Psoas muscle (tissue), 8 donors: ENCODE measurements around the gene SOAT2. TPM values are rescaled to one million over a fixed set of nuclear protein-coding genes. Genes with fewer than 3 reads are reported as not detected.

Source experiments
- ATAC-seq, 4 donors: fragments of 200-7000 bp; cut with Tn5 transposase; one replicate each; pipeline ENCODE4 v1.9.1; 2020; ENCODE audit warnings: moderate library complexity in 3 of 4, mild to moderate bottlenecking in 2 of 4
- DNase-seq, 2 donors: peaks; one replicate each; pipeline ENCODE4 v3.0.0-alpha.2; 2020
- H3K27ac ChIP-seq: fragments of 200-600 bp; one replicate; pipeline ENCODE4 v1.8.0; 2022
- H3K27me3 ChIP-seq, 3 donors: fragments of 200-600 bp in 1 of 3; one replicate each; pipeline versions ENCODE4 v1.6.1 to v1.8.0; 2013 to 2022; ENCODE audit warnings: low read length in 2 of 3, mild to moderate bottlenecking in 2 of 3, moderate library complexity in 1 of 3; ENCODE audit not compliant: insufficient read depth in 3 of 3
- H3K36me3 ChIP-seq, 2 donors: fragments of 200-600 bp in 1 of 2; one replicate each; pipeline versions ENCODE4 v1.6.1 to v1.8.0; 2013 to 2022; ENCODE audit warnings: low read depth in 1 of 2, mild to moderate bottlenecking in 1 of 2, moderate library complexity in 1 of 2; ENCODE audit not compliant: insufficient read depth in 1 of 2
- H3K4me1 ChIP-seq: fragments of 200-600 bp; one replicate; pipeline ENCODE4 v1.8.0; 2022
- H3K4me3 ChIP-seq: fragments of 200-600 bp; one replicate; pipeline ENCODE4 v1.8.0; 2022; ENCODE audit warnings: mild to moderate bottlenecking
- H3K9me3 ChIP-seq: fragments of 200-600 bp; one replicate; pipeline ENCODE4 v1.8.0; 2022
- CTCF ChIP-seq: fragments of 200-600 bp; IDR thresholded peaks from one replicate; pipeline ENCODE4 v1.8.0; 2022; ENCODE audit warnings: antibody characterized with exemption
- WGBS, 3 donors: extraction: QIAGEN DNeasy Blood & Tissue Kit; methylation state at CpG; one replicate each; pipeline versions ENCODE4 v1.1.6 to v1.1.7; 2013; 5-methylcytosine and 5-hydroxymethylcytosine counted together
- intact Hi-C, 2 donors: fragments of 100-400 bp; cut with DNase I; formaldehyde crosslinking; loops; one replicate each; pipeline versions ENCODE4 v1.11.0 to v1.14.2; 2022
- polyA plus RNA-seq, 3 donors: library from polyadenylated mRNA; stranded (reverse); fragments of 200-250 nt; gene quantifications; one replicate each; pipeline ENCODE4 v1.2.3, GENCODE V29; 2013
- total RNA-seq, 4 donors: library from RNA; stranded (reverse); fragmentation: NEBNext Ultra II Directional in 2 of 4; extraction: Animal tissue kit (Norgen Biotek cat#: 25700) in 2 of 4; gene quantifications; one replicate each; pipeline versions ENCODE4 v1.2.1 to v1.2.4, GENCODE V29; 2021 to 2023
- donor health status: healthy with polysubstance abuse.
- donor health status: DM: no; HTN: no; CAD: no; lungs with moderate emphysema.
- donor health status: Bipolar disorder and iron deficiency.
- donor health status: healthy.
- donor health status: DM: yes; HTN: yes; CAD: no.
- donor health status: DM: no; HTN: no; CAD: no.
- donor health status: DM: no; HTN: no; CAD: no.
- donor health status: DM: yes; HTN: yes; CAD: no.

The SOAT2 gene
- total and polyA plus RNA-seq, 7 donors = 0.05 to 0.07 (median 0.07) TPM; not detected in 4

DNA sequence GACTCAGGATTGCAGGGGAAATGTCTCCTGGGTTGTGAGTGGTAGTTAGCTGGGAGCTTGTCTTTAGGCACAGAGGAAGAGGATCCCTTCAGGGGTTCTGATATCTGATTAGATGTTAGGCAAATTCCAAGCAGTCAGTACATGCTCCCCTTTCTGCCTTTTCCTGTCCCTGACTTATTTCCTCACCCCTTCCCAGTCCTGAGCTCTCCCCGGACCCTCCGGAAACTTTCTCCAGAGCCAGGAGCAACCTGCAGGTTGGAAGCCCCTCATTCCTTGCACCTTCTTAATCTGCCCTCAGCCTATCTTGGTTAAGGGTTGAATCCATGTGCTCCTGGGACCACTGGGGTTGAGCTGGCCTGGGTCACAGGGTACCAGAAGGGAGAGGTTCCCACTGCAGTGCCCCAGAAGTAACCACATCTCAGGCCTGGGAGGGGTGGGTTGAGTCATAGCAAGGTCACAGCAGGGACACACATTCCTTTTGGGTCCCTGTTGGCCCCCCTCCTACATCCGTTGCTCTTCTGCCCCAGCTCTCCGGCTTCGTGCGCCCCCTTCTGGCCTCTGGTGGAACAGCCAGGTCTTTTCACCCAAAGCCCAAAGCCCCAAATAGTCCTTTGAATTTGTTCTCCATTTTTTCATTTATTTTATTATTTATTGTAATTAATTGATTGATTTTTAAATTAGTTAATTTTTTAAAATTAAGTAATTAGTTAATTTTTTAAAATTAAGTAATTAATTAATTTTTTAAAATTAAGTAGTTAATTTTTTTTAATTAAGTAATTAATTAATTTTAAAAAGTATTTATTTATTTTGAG lies 4.0 kb upstream of the SOAT2 start:
- Histone ChIP-seq H3K27me3 (no peaks in the 10 kb centered on the region), H3K4me1 (peaks cover 5% of the 10 kb centered on the region), H3K9me3 (no peaks in the 10 kb centered on the region), H3K27ac (peak overlapping the region; percentile 62), H3K36me3 (no peaks in the 10 kb centered on the region), H3K4me3 (peak overlapping the region; percentile 29)
- intact Hi-C loops = loop anchor here (1.0 to 5.0 kb wide), 3 partner anchors 32 to 93 kb away; no protein-coding TSS in a partner anchor
- ATAC-seq (peak; percentile 82 to 86 (median 84)), DNase-seq (peak; percentile 92 to 96)
- WGBS, 3 donors = 18 to 25% (median 19%) methylated on average over 6 of the region's 6 CpGs
- peak; percentile 97 for TF ChIP-seq CTCF

DNA sequence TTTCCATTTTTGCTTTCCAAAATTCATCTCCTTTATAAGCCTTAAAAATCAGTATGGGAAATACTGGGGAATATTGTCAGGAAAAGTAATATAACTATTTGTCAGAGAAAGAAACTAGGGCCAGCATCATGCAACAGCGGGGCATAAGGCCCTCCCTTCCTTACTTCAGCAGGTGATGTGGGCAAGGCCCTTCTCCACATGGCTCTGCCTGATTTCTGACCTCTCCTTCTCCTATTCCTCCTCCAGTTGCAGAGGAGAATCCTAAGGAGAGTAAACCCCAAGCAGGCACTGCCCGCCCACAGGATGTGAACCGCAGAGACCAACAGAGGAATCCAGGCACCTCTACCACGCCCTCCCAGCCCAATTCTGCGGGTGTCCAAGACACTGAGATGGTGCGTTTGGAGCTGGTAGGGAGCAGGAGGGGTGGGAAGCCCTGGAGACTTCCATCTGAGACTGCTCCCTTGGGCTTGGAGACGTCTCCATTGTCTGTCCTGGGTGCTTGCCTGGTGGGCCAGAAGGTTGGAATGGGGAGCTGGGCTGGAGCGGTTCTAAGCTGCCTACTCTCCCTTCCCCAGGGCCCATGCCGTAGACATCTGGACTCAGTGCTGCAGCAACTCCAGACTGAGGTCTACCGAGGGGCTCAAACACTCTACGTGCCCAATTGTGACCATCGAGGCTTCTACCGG lies 2.7 kb upstream of the SOAT2 start:
- Histone ChIP-seq H3K27me3 (no peaks in the 10 kb centered on the region), H3K4me3 (no peak overlapping the region), H3K4me1 (peaks cover 5% of the 10 kb centered on the region), H3K27ac (no peak overlapping the region), H3K36me3 (no peaks in the 10 kb centered on the region), H3K9me3 (no peaks in the 10 kb centered on the region)
- ATAC-seq (no peak), DNase-seq (no peak)
- 84 to 85% (median 85%) methylated on average over 13 of the region's 13 CpGs for WGBS, 3 donors
- intact Hi-C loops = no loop called here
- TF ChIP-seq CTCF = no peak

- TF ChIP-seq CTCF = no peak
- ATAC-seq (no peak), DNase-seq (no peak)
- Histone ChIP-seq H3K4me3 (no peak overlapping the region), H3K36me3 (no peaks in the 10 kb centered on the region), H3K4me1 (peaks cover 5% of the 10 kb centered on the region), H3K27ac (no peak overlapping the region), H3K9me3 (no peaks in the 10 kb centered on the region), H3K27me3 (no peaks in the 10 kb centered on the region)
- WGBS, 3 donors = 79 to 84% (median 82%) methylated on average over 7 of the region's 7 CpGs
- intact Hi-C loops = no loop called here
Observed at GRCh38 chr12:53101266-53101665, 2.0 kb upstream of the SOAT2 start.

DNA sequence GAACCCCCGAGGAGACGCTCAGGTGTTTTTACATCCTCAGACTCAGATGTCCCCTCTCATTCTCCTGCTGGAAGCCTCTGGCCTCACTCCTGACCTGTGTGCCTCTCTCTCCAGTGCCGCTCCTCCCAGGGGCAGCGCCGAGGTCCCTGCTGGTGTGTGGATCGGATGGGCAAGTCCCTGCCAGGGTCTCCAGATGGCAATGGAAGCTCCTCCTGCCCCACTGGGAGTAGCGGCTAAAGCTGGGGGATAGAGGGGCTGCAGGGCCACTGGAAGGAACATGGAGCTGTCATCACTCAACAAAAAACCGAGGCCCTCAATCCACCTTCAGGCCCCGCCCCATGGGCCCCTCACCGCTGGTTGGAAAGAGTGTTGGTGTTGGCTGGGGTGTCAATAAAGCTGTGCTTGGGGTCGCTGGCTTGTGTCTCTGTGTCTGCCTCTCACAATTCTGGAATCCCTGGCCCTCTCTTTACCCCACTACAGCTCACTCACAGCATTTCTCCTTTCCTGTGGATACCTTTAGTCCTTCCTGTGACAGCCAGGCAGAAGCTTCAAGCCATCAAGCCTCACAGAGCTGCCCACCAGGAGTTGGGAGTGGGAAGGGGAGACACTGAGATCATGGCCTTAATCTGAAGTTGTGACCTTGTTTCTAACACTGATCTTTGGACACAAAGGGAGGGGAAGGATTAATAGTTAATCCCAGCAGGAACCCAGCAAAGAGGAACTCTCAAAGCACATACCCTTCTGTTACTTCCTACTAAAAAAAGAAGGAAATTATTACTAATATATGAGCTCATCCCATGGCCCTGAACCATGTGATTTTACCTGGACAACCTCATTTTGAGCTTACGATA lies 1.1 kb upstream of the SOAT2 start:
- 80 to 86% (median 81%) methylated on average over 12 of the region's 12 CpGs for WGBS, 3 donors
- Histone ChIP-seq H3K36me3 (no peaks in the 10 kb centered on the region), H3K4me3 (no peak overlapping the region), H3K9me3 (no peaks in the 10 kb centered on the region), H3K27me3 (no peaks in the 10 kb centered on the region), H3K27ac (no peak overlapping the region), H3K4me1 (peaks cover 3% of the 10 kb centered on the region)
- intact Hi-C loops = no loop called here
- ATAC-seq (no peak), DNase-seq (no peak)
- no peak for TF ChIP-seq CTCF
